ENCODE data around the gene MRPL20. TPM values are rescaled to one million over a fixed set of nuclear protein-coding genes. Genes with fewer than 3 reads are reported as not detected.

The MRPL20 gene
- total RNA-seq, 1 donor from 2014 or later = 89.2 TPM

GRCh38 chr1:1360506-1361169, 46.5 kb downstream of the MRPL20 start:
- no peak for ATAC-seq

DNA sequence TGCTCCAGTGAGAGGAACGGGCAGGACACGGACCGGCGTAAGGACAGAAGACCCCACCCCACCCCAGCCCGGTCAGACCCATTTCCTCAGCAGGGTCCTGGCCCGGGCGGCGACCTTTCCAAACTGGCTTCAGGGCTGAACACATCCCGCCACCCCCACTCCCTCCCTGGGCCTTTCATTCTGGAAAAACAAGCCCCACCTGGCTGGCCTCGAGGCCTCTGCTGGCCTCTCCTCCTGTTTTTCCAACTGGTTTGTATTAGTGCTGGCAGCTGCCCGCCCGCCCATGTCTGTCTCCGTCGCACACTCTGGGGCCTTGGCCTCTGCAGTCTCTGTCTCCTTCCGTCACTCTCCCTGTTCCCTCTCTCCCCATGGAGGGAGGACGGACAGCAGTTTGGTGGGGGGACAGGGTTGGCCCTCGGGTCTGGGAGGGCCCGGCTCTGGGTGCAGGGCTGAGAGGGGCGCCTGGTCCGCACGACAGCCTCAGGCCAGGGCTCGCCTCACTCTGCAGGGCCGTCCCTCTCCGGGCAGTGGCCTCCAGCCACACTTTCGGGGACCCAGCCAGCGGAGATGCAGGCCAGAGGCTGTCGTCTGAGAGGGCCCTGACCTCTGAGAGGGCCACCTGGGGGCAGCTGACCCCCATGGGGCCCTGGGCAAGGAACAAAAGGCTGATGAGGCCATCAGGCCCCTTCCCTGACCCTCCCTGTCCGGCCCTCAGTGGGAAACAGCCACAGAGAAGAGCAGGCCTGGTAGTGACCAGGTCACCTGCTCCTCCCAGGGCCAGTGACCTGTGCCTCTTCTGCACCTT, 47.2 kb downstream of the MRPL20 start:
- no peak for ATAC-seq

DNA sequence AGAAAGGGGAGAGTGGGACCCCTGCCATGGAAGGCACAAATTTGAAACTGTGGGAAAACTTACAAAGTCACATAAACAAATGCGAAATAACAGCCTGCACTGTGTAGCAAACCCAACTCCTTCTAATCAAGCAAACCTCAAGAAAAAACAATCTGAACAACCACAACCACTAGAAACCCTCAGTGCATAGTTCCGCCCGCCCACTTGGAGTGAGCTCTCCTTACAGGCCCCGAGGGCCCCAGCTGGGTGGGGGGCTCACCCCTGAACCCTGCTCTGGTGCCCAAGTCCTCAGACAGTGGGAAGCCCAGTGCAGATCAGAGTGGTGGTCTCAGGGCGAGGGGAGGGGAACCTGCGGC, 47.8 kb downstream of the MRPL20 start:
- ATAC-seq = no peak

GRCh38 chr1:1358433-1359271, 48.4 kb downstream of the MRPL20 start, which contains the start of gene MXRA8:
Gene MXRA8, minus strand, starts transcription at chr1:1358555. Its CDS starts 51 bp downstream, at chr1:1358504.
- no peak for ATAC-seq

GRCh38 chr1:1357871-1358432, 49.1 kb downstream of the MRPL20 start:
- ATAC-seq = no peak

DNA sequence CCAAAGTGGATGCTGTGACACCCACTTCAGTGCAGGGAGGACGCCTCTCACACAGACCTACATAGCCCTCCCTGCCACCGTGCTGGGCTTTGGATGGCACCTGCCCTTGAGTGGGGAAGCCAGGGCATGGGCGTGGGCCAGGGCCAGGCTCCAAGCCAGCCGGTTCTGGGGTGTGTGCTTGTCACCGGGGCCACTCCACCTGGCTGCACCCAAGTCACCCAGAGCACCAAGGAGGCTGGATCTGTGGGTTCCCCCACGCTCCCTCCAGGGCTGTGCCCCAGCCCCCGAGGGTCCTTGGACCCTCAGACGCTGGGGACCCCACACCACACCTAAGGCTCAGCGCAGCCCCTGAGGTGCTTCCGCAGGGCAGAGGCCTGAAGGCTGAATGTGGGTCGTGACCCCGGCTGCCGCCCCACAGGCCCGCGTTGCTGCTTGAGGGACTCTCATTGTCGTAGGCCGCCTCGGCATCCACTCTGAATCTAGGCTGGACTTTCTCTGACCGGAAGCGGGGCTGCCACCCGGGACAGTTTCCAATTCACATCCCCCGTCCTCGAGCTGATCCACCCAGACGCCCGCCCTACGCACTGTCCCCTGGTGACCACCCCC, 50.2 kb downstream of the MRPL20 start:
- ATAC-seq = peak; percentile 37

DNA sequence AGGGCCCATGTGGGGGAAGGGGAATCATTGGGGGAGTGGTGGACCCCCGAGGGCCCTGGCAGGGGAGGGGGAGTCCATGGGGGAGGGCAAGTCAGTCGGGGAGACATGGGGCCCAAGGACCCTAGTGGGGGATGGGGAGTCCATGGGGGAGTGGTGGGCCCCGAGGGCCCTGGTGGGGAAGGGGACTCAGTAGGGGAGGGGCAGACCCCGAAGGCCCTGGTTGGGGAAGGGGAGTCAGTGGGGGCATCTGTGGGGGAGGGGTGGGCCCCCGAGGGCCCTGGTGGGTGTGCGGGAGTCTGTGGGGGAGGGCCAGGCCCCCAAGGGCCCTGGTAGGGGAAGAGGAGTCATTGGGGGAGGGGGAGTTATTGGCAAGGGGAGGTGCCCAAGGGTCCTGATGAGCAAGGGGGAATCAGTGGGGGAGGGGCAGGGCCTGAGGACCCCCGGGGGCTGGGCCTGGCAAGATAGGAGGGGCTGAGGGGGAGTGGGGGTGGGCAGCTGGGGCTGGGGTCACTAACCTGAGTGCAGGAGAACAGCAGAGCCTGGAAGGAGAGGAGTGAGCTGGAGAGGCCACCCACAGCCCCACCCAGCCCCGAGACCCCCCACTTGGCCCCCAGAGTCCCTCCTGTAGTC, 50.8 kb downstream of the MRPL20 start:
- no peak for ATAC-seq

DNA sequence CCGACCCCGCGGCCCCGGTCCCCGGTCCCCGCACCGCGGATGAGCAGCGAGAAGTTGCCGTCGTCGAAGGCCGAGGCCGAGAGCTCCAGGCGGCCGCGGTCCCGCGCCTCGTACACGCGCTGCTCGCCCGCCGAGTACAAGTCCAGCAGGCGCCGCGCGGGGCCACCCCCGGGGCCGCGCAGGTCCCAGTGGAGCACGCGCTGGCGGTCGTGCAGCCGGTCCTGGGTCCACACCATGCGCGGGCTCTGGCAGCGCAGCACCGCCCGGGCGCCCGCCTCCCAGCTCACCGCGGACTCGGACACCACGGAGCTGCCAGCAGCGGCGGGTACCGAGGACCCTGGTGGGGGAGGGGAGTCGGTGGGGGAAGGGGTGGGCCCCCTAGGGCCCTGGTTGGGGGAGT, 51.7 kb downstream of the MRPL20 start:
- peak; percentile 25 for ATAC-seq

DNA sequence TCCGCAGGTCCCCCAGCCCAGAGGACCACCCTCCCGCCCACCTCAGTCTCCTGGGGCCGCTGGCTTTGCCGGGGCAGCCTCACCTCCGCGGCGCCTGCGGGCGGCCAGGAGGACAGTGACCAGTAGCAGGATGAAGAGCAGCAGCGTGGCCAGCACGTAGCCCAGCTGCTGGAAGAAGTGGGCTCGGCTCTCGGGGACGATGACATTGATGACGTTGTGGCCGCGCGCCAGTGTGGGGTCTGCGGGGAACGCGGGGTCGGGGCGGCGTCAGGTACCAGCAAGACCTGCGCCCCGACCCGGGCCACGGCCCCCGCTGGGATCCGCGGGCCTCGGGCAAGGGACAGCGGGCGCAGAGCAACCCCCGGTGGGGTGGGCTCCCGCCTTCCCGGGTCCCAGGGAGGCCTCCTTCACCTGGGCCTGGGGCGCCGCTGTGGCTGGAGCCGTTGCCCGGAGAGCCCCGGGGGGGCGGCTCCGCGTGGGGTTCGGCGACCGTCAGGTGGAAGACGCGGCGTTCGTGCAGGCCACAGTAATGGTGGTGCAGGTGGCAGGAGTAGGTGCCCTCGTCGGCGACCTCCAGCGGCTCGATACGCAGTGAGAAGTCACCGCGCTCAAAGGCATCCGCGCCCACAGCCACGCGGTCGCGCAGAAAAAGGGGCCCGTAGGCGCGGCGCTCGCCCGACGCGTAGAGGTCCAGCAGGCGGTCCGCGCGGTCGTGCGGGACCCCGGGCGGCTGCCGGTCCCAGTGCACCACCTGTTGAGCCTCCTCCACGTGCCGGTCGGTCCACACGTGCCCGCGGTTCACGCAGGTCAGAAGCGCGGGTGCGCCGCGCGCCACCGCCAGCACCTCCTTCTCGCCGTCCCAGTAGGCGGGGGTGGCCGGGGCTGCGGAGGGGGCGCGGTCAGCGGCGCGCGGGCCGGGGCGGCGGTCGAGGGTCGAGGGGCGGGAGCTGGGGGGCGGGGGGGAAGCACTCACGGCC, 52.5 kb downstream of the MRPL20 start:
- ATAC-seq = no peak

DNA sequence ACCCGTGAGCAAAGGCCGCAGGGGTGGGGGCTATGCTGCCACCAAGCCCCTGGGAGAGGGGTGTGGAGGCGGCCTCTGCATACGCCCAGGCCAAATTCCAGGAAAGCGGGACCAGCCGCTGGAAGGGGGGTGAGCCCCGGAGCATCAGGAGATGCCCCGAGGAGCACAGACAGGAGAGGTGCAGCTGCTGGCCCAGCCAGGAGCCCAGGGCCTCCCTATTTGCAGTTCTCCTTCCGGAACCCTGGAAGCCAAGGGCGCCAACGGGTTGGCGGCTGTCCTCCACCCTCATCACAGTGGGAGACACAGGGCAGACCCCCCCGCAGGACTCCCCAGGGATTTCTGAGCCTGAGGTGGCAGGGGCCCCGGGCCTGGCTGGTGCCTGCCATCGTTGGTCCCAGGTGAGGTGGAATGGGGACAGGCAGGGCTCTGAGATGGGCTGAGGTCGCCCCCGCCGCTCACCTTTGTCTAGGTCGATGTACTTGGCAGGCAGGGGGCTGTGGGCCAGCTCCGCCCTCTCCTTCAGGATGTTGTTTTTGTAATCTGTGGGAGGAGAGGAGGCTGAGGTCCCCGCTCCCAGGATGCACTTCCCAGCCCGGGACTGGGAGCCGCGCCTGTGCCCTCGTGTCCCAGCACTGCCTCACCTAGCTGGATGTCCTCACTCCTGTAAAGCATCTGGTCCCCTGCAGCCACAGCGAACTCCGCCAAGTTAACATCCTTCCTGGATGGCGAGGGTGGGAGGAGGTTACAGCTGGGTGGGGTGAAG, 53.5 kb downstream of the MRPL20 start:
- ATAC-seq = no peak

DNA sequence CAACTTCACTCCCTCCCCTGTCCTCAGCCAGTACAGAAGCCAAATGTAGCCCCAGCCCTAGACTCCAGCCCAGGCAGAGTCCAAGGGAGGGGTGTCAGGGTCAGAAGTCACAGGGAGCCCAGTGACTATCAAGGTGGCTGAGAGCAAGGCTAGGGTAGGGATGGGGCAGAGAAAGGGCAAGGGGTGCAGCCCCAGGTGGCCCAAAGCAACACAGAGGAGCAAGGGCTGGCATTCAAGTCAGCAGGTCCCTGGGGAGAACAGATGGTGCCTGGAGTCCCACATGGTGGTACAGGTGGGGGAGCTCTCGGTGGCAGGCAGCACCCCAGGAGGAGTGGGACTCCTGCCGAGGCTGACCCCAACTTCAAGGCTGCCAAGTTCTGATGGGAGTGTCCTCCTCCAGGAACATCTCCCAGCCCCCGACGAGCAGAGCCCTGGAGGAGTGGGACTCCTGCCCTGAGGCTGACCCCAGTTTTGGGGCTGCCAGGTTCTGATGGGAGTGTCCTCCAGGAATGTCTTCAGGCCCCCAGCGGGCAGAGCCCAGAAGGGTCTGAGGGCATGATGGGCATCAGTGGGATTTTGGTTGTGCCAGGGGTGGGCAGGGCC, 54.2 kb downstream of the MRPL20 start:
- ATAC-seq = no peak

Other genes starting within 250 kb of the MRPL20 start
- 1.0 TPM for gene TTLL10, start 233.4 kb downstream of the MRPL20 start, total RNA-seq
- 16.3 TPM for gene TNFRSF18, start 200.7 kb downstream of the MRPL20 start, total RNA-seq
- 0.36 TPM for gene TNFRSF4, start 193.1 kb downstream of the MRPL20 start, total RNA-seq
- 69.9 TPM for gene SDF4, start 175.3 kb downstream of the MRPL20 start, total RNA-seq
- gene B3GALT6, start 175.1 kb downstream of the MRPL20 start, total RNA-seq = 8.4 TPM
- gene C1QTNF12, start 160.6 kb downstream of the MRPL20 start, total RNA-seq = 3.9 TPM
- 45.0 TPM for gene UBE2J2, start 133.4 kb downstream of the MRPL20 start, total RNA-seq
- 2.8 TPM for gene SCNN1D, start 126.9 kb downstream of the MRPL20 start, total RNA-seq
- 35.3 TPM for gene ACAP3, start 99.4 kb downstream of the MRPL20 start, total RNA-seq
- gene PUSL1, start 98.7 kb downstream of the MRPL20 start, total RNA-seq = 23.0 TPM
- 54.0 TPM for gene INTS11, start 82.6 kb downstream of the MRPL20 start, total RNA-seq
- 25.1 TPM for gene CPTP, start 82.5 kb downstream of the MRPL20 start, total RNA-seq
- gene TAS1R3, start 76.0 kb downstream of the MRPL20 start, total RNA-seq = 0.56 TPM
- 48.5 TPM for gene DVL1, start 57.9 kb downstream of the MRPL20 start, total RNA-seq
- 2.0 TPM for gene MXRA8, start 48.7 kb downstream of the MRPL20 start, total RNA-seq
- 117 TPM for gene AURKAIP1, start 32.1 kb downstream of the MRPL20 start, total RNA-seq
- 58.3 TPM for gene CCNL2, start 8.0 kb downstream of the MRPL20 start, total RNA-seq
- gene ANKRD65, start 14.0 kb upstream of the MRPL20 start, total RNA-seq = 11.9 TPM
- 29.4 TPM for gene VWA1, start 28.4 kb upstream of the MRPL20 start, total RNA-seq
- gene ATAD3C, start 42.4 kb upstream of the MRPL20 start, total RNA-seq = 2.1 TPM
- gene ATAD3B, start 64.5 kb upstream of the MRPL20 start, total RNA-seq = 13.7 TPM
- gene ATAD3A, start 104.9 kb upstream of the MRPL20 start, total RNA-seq = 23.2 TPM
- not detected for gene TMEM240, start 133.3 kb upstream of the MRPL20 start, total RNA-seq
- 106 TPM for gene SSU72, start 167.6 kb upstream of the MRPL20 start, total RNA-seq
- 5.7 TPM for gene FNDC10, start 192.8 kb upstream of the MRPL20 start, total RNA-seq
- gene MIB2, start 208.2 kb upstream of the MRPL20 start, total RNA-seq = 87.5 TPM
- 0.92 TPM for gene MMP23B, start 224.9 kb upstream of the MRPL20 start, total RNA-seq